Smooth muscle cell (in vitro differentiated cells): ENCODE results near the gene DDX51. TPM values are rescaled to one million over a fixed set of nuclear protein-coding genes. Genes with fewer than 3 reads are reported as not detected.
A peak's percentile ranks its signal among the peaks of the same experiment; 100 is the strongest.

Experiments used
- DNase-seq: peaks from one replicate; lab custom pipeline; 2025; ENCODE audit not compliant: unreplicated experiment; lab: John Stamatoyannopoulos, UW
- H2AFZ ChIP-seq: fragments of 200-600 bp; sonication (generic); 2 replicates; pipeline ENCODE4 v1.6.0; 2016; ENCODE audit warnings: antibody characterized with exemption, low read depth, mild to moderate bottlenecking
- H3F3A ChIP-seq: fragments of 200-600 bp; sonication (generic); 2 replicates; pipeline ENCODE4 v1.6.0; 2017; ENCODE audit warnings: antibody characterized with exemption, low read depth
- H3K27ac ChIP-seq: fragments of 200-600 bp; sonication (generic); 2 replicates; pipeline ENCODE4 v1.5.1; 2016; ENCODE audit warnings: low read depth, mild to moderate bottlenecking
- H3K27me3 ChIP-seq: fragments of 200-600 bp; sonication (generic); 2 replicates; pipeline ENCODE4 v1.6.1; 2016; ENCODE audit warnings: low read depth, mild to moderate bottlenecking
- H3K36me3 ChIP-seq: fragments of 200-600 bp; sonication (generic); 2 replicates; pipeline ENCODE4 v1.5.1; 2016; ENCODE audit warnings: low read depth
- H3K4me1 ChIP-seq: fragments of 200-600 bp; sonication (generic); 2 replicates; pipeline ENCODE4 v1.5.1; 2016; ENCODE audit warnings: low read depth
- H3K4me2 ChIP-seq: fragments of 200-600 bp; sonication (generic); 2 replicates; pipeline ENCODE4 v1.6.0; 2016; ENCODE audit warnings: mild to moderate bottlenecking
- H3K4me3 ChIP-seq: fragments of 200-600 bp; sonication (generic); 2 replicates; pipeline ENCODE4 v1.5.1; 2016; ENCODE audit warnings: mild to moderate bottlenecking
- H3K79me2 ChIP-seq: fragments of 200-600 bp; sonication (generic); 2 replicates; pipeline ENCODE4 v1.6.0; 2016; ENCODE audit warnings: low read depth, mild to moderate bottlenecking
- H3K9ac ChIP-seq: fragments of 200-600 bp; sonication (generic); 2 replicates; pipeline ENCODE4 v1.6.0; 2016; ENCODE audit warnings: low read depth
- H3K9me3 ChIP-seq: fragments of 200-600 bp; sonication (generic); replicated peaks from 2 replicates; pipeline ENCODE4 v1.5.1; 2016; ENCODE audit warnings: low read depth
- H4K20me1 ChIP-seq: fragments of 200-600 bp; sonication (generic); 2 replicates; pipeline ENCODE4 v1.6.0; 2016; ENCODE audit warnings: low read depth
- WGBS: methylation state at CpG from one replicate; pipeline ENCODE4 v1.1.7; 2016; ENCODE audit warnings: low lambda C conversion rate; 5-methylcytosine and 5-hydroxymethylcytosine counted together
- polyA plus RNA-seq: library from polyadenylated mRNA; unstranded; fragments of >200 nt; fragmentation: Nextera tagmentation; extraction: Ambion mirVana; gene quantifications from 2 replicates; pipeline ENCODE4 v1.2.1, GENCODE V29; 2016
- total RNA-seq: library from RNA; depleted of rRNA; stranded (reverse); fragments of >200 nt; gene quantifications from 2 replicates; pipeline ENCODE4 v1.2.3, GENCODE V29; 2014
- TF ChIP-seq, protein P1 (sequence below): fragments of 200-600 bp; sonication (generic); IDR thresholded peaks from 2 replicates; pipeline ENCODE4 v1.5.1; 2017; ENCODE audit warnings: borderline replicate concordance, mild to moderate bottlenecking, antibody characterized with exemption; ENCODE audit not compliant: insufficient read depth, poor library complexity, severe bottlenecking

Gene DDX51
- total and polyA plus RNA-seq, 2 experiments from 2014 or later = 1.6 to 12.5 TPM

DNA sequence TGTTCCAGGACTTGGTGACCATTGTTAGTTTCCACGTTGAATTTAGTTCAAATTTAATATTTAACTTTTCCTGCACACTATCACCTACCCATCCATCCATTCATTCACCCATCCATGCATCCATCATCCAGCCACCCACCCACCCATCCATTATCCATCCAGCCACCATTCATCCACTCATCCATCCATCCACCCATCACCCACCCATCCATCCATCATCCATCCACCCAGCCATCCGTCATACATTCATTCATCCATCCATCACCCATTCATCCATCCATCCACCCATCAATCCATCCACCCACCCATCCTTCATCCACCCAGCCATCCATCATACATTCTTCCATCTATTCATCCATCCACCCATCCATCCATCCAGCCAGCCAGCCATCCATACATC is 22.0 kb upstream of the DDX51 start:
- Histone ChIP-seq H3K9me3 (no peaks in the 10 kb centered on the region), H2AFZ (no peak overlapping the region), H3K36me3 (no peaks in the 10 kb centered on the region), H3K4me1 (no peaks in the 10 kb centered on the region), H3K4me3 (no peak overlapping the region), H3K9ac (no peak overlapping the region), H3F3A (no peaks in the 10 kb centered on the region), H3K4me2 (no peak overlapping the region), H3K79me2 (no peaks in the 10 kb centered on the region), H4K20me1 (no peaks in the 10 kb centered on the region), H3K27me3 (peaks cover 6% of the 10 kb centered on the region), H3K27ac (no peak overlapping the region)
- TF ChIP-seq, protein P1, sequence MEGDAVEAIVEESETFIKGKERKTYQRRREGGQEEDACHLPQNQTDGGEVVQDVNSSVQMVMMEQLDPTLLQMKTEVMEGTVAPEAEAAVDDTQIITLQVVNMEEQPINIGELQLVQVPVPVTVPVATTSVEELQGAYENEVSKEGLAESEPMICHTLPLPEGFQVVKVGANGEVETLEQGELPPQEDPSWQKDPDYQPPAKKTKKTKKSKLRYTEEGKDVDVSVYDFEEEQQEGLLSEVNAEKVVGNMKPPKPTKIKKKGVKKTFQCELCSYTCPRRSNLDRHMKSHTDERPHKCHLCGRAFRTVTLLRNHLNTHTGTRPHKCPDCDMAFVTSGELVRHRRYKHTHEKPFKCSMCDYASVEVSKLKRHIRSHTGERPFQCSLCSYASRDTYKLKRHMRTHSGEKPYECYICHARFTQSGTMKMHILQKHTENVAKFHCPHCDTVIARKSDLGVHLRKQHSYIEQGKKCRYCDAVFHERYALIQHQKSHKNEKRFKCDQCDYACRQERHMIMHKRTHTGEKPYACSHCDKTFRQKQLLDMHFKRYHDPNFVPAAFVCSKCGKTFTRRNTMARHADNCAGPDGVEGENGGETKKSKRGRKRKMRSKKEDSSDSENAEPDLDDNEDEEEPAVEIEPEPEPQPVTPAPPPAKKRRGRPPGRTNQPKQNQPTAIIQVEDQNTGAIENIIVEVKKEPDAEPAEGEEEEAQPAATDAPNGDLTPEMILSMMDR = no peak
- WGBS = 94% methylated on average over 2 of the region's 2 CpGs
- no peak for DNase-seq

DNA sequence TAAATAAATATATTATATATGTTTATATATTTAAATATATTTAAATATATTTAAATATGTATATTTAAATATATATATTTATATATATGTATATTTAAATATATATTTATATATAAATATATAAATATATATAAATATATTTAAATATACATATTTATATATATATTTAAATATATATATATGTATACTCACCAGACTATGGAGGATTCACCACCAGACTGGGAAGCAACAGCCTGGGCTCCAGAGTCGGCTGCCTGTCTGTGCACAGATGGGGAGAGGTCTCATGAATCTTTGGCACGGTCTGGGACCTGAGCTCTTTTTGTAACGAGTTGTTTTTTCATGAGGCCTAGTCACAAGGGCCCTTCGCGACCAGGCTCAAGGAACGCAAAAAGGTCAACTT is 21.5 kb upstream of the DDX51 start:
- Histone ChIP-seq H4K20me1 (no peaks in the 10 kb centered on the region), H3K9ac (no peak overlapping the region), H3K79me2 (no peaks in the 10 kb centered on the region), H3F3A (no peaks in the 10 kb centered on the region), H3K4me3 (no peak overlapping the region), H2AFZ (no peak overlapping the region), H3K27me3 (peaks cover 6% of the 10 kb centered on the region), H3K4me2 (no peak overlapping the region), H3K27ac (no peak overlapping the region), H3K36me3 (no peaks in the 10 kb centered on the region), H3K4me1 (no peaks in the 10 kb centered on the region), H3K9me3 (no peaks in the 10 kb centered on the region)
- no peak for DNase-seq
- TF ChIP-seq, protein P1 = no peak
- WGBS = 98% methylated on average over 6 of the region's 6 CpGs

DNA sequence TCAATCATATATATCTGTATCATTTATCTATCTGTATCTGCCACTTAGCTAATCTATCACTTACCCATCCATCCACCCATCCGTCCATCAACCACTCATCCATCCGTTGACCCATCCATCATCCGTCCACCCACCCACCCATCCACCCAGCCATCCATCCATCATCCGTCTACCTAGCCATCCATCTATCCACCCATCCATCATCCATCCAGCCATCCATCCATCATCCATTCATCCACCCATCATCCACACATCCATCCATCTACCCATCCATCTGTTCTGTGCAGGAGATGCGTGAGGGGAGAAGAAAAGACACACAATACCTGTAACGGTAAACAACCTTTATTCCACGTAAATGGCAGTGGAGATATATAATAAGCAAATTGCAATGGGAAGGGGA is 20.3 kb upstream of the DDX51 start:
- TF ChIP-seq, protein P1 = no peak
- no peak overlapping the region for H3K4me3 ChIP-seq
- no peaks in the 10 kb centered on the region for H4K20me1 ChIP-seq
- no peaks in the 10 kb centered on the region for H3K79me2 ChIP-seq
- 94% methylated on average over 7 of the region's 7 CpGs for WGBS
- H2AFZ ChIP-seq = no peak overlapping the region
- no peaks in the 10 kb centered on the region for H3F3A ChIP-seq
- no peak for DNase-seq
- H3K27ac ChIP-seq = no peak overlapping the region
- no peaks in the 10 kb centered on the region for H3K9me3 ChIP-seq
- no peaks in the 10 kb centered on the region for H3K27me3 ChIP-seq
- H3K4me1 ChIP-seq = no peaks in the 10 kb centered on the region
- H3K36me3 ChIP-seq = no peaks in the 10 kb centered on the region
- no peak overlapping the region for H3K4me2 ChIP-seq
- no peak overlapping the region for H3K9ac ChIP-seq

DNA sequence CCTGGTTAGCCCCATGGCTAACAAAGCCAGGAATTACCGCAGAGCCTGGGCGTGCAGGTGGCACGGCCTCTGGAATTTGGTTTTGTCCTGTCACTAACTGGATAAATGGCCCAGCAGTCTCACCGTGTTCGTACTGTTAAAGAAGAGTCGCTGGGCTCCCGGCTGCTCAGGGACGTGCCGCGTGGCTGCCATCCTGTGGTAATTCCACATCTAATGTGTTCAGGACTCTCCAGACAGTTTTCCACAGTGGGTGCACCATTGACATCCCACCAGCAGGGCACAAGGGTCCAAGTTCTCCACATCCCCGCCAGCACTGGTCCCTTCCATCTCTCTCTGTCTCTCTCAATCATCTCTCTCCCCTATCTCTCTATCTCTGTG is 19.8 kb upstream of the DDX51 start:
- Histone ChIP-seq H3K36me3 (no peaks in the 10 kb centered on the region), H3K4me3 (no peak overlapping the region), H3K4me1 (no peaks in the 10 kb centered on the region), H3K9ac (no peak overlapping the region), H3K27me3 (no peaks in the 10 kb centered on the region), H3F3A (no peaks in the 10 kb centered on the region), H3K9me3 (no peaks in the 10 kb centered on the region), H3K4me2 (no peak overlapping the region), H3K79me2 (no peaks in the 10 kb centered on the region), H3K27ac (no peak overlapping the region), H4K20me1 (no peaks in the 10 kb centered on the region), H2AFZ (no peak overlapping the region)
- WGBS = 78% methylated on average over 11 of the region's 11 CpGs
- TF ChIP-seq, protein P1 = peak; percentile 11
- DNase-seq = no peak
